ENCODE measurements around the gene ADAMTS5.
A peak's percentile ranks its signal among the peaks of the same experiment; 100 is the strongest.

The ADAMTS5 gene

DNA sequence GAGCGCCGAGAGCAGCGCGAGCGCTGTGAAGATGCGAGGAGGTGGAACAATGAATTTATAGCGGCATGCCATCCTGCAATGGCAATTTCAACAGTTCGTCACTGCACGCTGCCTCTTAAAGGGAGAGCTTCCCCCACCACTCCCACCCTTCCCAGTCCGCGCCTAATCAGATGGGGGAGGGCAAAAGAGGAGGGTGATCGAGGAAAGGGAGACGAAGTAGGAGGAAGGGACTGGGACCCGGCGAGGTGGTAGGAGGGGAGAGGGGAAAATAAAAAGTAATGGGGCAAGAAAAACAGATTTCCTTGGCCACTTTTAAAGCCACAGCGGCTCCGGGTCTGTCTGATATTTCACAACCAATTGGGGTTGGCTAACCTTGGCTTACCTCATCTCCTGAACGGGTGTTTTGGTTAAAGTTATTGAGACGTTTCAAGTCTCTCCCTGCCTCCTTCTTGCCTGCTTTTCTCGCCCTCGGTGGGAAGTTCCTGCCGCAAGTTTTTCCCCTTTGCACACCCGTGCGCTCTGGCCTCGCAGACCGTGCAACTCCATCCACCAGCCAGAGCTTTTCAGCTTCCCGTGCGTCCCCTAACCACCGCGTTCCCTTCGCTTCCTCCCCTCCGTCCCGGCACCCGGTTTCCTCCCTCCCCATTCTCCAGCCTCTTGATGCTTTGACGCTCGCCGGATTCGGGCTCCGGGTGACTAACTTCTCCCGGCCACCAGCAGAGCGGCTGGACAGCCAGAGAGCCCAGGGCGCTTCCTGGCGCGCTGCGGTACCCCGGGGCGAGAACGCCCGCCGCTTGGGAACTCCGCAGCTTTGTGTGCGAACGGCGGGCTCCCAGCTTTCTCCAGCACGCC lies at the start of gene ADAMTS5:
ADAMTS5 (minus strand) TSS at position 27 of the 852 bp plus-strand sequence. CDS start 697 bp downstream, outside the sequence.
- no peaks in the 10 kb centered on the region for H3K36me3 ChIP-seq (ENCODE audit: control insufficient read depth, insufficient read depth, low read length, severe bottlenecking)
- peak within 1 kb of the TSS; percentile 96 for H3K4me3 ChIP-seq (ENCODE audit: low read length)
- peak within 1 kb of the TSS; percentile 97 for H3K9ac ChIP-seq (ENCODE audit: low read length)
- peaks cover 14% of the 10 kb centered on the region for H3K4me1 ChIP-seq (ENCODE audit: control insufficient read depth, insufficient read depth, low read length)
- DNase-seq (ENCODE audit: low read depth) = peak; percentile 79
- no peaks in the 10 kb centered on the region for H3K9me3 ChIP-seq (ENCODE audit: control insufficient read depth, low read length)
- no peaks in the 10 kb centered on the region for H3K27me3 ChIP-seq (replicated peaks; ENCODE audit: control insufficient read depth, insufficient read depth, low read length)

DNA sequence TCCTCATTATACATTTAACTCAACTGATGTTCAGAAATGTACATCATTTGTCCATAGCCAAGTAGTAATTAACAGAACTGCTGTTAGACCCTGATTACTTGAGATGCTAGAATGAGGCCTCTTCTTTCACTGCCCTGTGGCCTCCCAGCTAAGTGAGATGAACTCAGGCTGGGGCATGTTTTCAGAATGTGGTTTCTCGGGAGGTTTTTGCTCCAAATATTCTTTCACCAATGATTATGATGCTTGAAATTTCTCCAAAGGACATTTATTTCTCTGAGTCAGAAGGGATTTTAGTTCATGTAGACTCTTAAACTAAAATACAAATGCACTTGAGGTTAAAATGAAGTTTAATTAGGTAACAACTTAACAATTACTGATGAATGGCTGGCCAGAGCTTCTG lies 34.6 kb upstream of the ADAMTS5 start:
- Histone ChIP-seq H3K27me3 (replicated peaks; ENCODE audit: control insufficient read depth, insufficient read depth, low read length) (no peaks in the 10 kb centered on the region), H3K36me3 (ENCODE audit: control insufficient read depth, insufficient read depth, low read length, severe bottlenecking) (no peaks in the 10 kb centered on the region), H3K4me3 (ENCODE audit: low read length) (no peak overlapping the region), H3K4me1 (ENCODE audit: control insufficient read depth, insufficient read depth, low read length) (peaks cover 2% of the 10 kb centered on the region), H3K9me3 (ENCODE audit: control insufficient read depth, low read length) (no peaks in the 10 kb centered on the region), H3K9ac (ENCODE audit: low read length) (no peak overlapping the region)
- DNase-seq (ENCODE audit: low read depth) = no peak

DNA sequence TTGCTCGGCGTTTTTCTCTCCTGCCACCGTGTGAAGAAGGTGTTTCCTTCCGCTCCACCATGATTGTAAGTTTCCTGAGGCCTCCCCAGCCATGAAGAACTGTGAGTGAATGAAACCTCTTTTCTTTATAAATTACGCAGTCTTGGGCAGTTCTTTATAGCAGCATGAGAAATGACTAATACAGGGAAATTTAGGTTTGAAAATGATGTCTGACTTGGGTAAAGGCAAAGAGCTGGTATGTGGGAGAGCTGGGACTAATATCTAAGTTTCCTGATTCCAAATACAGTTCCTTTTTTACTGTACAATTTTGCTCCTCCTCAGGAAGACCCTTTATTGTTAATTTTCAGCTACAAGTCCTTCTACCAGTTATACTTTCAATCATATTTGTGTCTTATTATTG lies 16.7 kb upstream of the ADAMTS5 start:
- Histone ChIP-seq H3K36me3 (ENCODE audit: control insufficient read depth, insufficient read depth, low read length, severe bottlenecking) (no peaks in the 10 kb centered on the region), H3K4me1 (ENCODE audit: control insufficient read depth, insufficient read depth, low read length) (no peaks in the 10 kb centered on the region), H3K9ac (ENCODE audit: low read length) (no peak overlapping the region), H3K4me3 (ENCODE audit: low read length) (no peak overlapping the region), H3K27me3 (replicated peaks; ENCODE audit: control insufficient read depth, insufficient read depth, low read length) (no peaks in the 10 kb centered on the region), H3K9me3 (ENCODE audit: control insufficient read depth, low read length) (peaks cover 25% of the 10 kb centered on the region)
- DNase-seq (ENCODE audit: low read depth) = no peak

DNA sequence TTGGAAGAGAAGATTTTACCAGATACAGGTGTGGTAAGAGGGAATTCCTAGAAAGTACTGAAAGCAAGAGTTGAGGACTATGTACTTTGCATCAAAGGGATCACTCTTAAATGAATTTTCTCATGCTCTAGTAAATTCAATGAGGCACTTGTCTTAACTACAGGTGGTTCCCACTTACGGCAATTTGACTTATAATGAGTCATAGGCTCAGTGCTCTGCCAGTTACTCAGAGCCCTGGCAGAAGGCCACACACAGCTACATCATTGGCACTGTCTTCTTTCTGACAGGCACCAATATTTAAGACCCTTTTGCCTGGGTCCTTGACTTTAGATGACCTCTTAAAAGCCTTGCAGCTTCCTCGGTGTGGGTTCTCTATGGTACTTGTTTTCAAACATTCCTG lies 15.9 kb upstream of the ADAMTS5 start:
- Histone ChIP-seq H3K27me3 (replicated peaks; ENCODE audit: control insufficient read depth, insufficient read depth, low read length) (no peaks in the 10 kb centered on the region), H3K4me1 (ENCODE audit: control insufficient read depth, insufficient read depth, low read length) (no peaks in the 10 kb centered on the region), H3K36me3 (ENCODE audit: control insufficient read depth, insufficient read depth, low read length, severe bottlenecking) (no peaks in the 10 kb centered on the region), H3K4me3 (ENCODE audit: low read length) (no peak overlapping the region), H3K9me3 (ENCODE audit: control insufficient read depth, low read length) (peaks cover 17% of the 10 kb centered on the region), H3K9ac (ENCODE audit: low read length) (no peak overlapping the region)
- peak; percentile 23 for DNase-seq (ENCODE audit: low read depth)

DNA sequence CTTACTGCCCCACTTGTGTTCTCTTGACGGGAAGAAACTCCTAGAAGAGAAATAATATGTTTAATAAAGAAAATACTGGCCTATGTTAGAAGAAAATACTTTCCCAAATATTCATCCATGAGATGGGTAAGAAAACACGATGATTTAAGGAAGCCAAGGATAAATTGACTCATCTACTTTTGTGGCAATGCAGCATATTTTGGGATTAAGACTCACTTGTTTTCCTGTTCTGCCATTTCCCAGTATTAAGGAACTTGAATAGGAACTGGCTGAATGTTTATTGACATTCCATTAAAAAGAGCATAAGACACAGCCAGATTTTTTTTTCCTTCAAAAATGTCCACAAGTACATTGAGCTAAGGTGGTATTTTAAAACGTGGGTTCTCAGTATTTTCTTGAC lies 10.9 kb upstream of the ADAMTS5 start:
- no peak overlapping the region for H3K4me3 ChIP-seq (ENCODE audit: low read length)
- DNase-seq (ENCODE audit: low read depth) = peak; percentile 15
- no peaks in the 10 kb centered on the region for H3K27me3 ChIP-seq (replicated peaks; ENCODE audit: control insufficient read depth, insufficient read depth, low read length)
- H3K9me3 ChIP-seq (ENCODE audit: control insufficient read depth, low read length) = peaks cover 13% of the 10 kb centered on the region
- no peak overlapping the region for H3K9ac ChIP-seq (ENCODE audit: low read length)
- H3K36me3 ChIP-seq (ENCODE audit: control insufficient read depth, insufficient read depth, low read length, severe bottlenecking) = no peaks in the 10 kb centered on the region
- H3K4me1 ChIP-seq (ENCODE audit: control insufficient read depth, insufficient read depth, low read length) = no peaks in the 10 kb centered on the region

DNA sequence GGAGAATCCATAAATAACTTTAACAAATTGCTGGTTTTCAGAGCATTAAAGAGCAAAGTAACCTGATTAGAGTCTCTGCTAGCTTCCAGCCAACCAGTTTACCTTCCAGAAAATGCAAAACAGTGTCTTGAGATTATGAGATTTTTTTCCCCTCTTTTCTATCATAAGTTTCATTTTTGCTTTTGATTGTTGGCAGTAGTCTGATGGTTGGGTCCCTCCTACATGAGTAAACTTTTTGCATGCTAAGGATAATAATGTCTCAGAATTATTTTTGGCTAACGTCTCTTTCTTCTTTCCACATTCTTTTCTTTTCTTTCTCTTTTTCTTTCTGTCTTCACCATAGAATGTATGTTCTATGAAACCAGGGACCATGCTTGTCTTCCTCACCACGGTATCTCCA lies 6.3 kb upstream of the ADAMTS5 start:
- H3K4me3 ChIP-seq (ENCODE audit: low read length) = peak overlapping the region; percentile 26
- H3K9me3 ChIP-seq (ENCODE audit: control insufficient read depth, low read length) = no peaks in the 10 kb centered on the region
- H3K36me3 ChIP-seq (ENCODE audit: control insufficient read depth, insufficient read depth, low read length, severe bottlenecking) = no peaks in the 10 kb centered on the region
- no peaks in the 10 kb centered on the region for H3K27me3 ChIP-seq (replicated peaks; ENCODE audit: control insufficient read depth, insufficient read depth, low read length)
- no peak overlapping the region for H3K9ac ChIP-seq (ENCODE audit: low read length)
- H3K4me1 ChIP-seq (ENCODE audit: control insufficient read depth, insufficient read depth, low read length) = peaks cover 1% of the 10 kb centered on the region
- DNase-seq (ENCODE audit: low read depth) = peak; percentile 11

DNA sequence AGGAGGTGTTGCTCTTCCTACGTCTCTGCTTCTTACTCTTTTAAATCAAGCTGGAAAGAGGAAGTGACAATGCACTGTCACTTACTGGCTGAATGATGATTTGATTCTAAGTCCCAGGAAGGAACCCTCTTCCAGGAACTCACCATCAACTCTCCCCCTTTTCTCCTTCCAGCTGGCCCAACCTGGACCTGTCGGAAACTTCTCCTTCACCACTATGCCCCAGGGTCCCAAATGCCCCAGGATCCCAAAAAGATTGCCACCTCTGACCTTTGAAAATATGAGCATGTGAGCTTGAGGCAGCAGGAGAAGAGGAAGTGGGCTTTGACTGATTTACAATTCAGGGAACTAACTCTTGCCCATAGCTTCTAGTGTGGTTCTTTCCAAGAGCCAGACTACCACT lies 5.3 kb upstream of the ADAMTS5 start:
- no peaks in the 10 kb centered on the region for H3K36me3 ChIP-seq (ENCODE audit: control insufficient read depth, insufficient read depth, low read length, severe bottlenecking)
- H3K4me3 ChIP-seq (ENCODE audit: low read length) = no peak overlapping the region
- no peak overlapping the region for H3K9ac ChIP-seq (ENCODE audit: low read length)
- DNase-seq (ENCODE audit: low read depth) = no peak
- no peaks in the 10 kb centered on the region for H3K9me3 ChIP-seq (ENCODE audit: control insufficient read depth, low read length)
- H3K27me3 ChIP-seq (replicated peaks; ENCODE audit: control insufficient read depth, insufficient read depth, low read length) = no peaks in the 10 kb centered on the region
- peaks cover 6% of the 10 kb centered on the region for H3K4me1 ChIP-seq (ENCODE audit: control insufficient read depth, insufficient read depth, low read length)

DNA sequence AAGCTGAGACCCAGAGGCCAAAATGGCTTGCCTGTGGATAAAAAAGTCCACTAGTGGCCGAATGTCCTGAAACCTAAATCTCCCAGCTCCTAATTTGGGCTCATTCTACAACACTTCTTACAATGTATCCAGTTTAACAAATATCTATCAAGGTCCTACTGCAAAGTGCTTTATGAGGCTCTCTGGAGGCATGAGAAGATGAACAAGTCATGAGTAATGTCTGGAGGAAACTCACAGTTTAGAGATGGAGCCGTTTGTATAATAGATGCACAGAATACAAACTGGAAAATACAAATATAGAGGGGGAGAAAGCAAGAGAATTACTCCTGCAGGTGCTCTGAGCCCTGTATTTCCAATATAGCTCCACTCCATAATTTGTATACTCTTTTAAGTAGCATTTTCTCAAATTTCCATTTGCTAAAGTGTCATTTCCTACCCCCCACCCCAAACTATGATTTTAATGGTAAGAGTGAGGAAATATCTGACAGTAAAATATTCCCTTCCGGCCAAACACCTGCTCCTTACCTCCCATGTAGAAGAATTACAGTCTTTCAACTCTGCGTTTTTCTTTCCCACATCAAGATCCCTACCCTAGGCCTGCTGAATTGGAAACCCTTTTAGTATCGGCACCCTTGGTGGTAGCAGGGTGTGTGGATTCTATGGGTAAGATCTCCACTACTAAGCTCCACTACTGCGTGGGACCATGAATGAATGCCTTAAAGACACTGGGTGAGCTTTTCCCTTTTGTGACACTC lies 3.3 kb upstream of the ADAMTS5 start:
- Histone ChIP-seq H3K4me1 (ENCODE audit: control insufficient read depth, insufficient read depth, low read length) (peaks cover 6% of the 10 kb centered on the region), H3K9ac (ENCODE audit: low read length) (no peak overlapping the region), H3K36me3 (ENCODE audit: control insufficient read depth, insufficient read depth, low read length, severe bottlenecking) (no peaks in the 10 kb centered on the region), H3K4me3 (ENCODE audit: low read length) (no peak overlapping the region), H3K27me3 (replicated peaks; ENCODE audit: control insufficient read depth, insufficient read depth, low read length) (no peaks in the 10 kb centered on the region), H3K9me3 (ENCODE audit: control insufficient read depth, low read length) (no peaks in the 10 kb centered on the region)
- DNase-seq (ENCODE audit: low read depth) = no peak

DNA sequence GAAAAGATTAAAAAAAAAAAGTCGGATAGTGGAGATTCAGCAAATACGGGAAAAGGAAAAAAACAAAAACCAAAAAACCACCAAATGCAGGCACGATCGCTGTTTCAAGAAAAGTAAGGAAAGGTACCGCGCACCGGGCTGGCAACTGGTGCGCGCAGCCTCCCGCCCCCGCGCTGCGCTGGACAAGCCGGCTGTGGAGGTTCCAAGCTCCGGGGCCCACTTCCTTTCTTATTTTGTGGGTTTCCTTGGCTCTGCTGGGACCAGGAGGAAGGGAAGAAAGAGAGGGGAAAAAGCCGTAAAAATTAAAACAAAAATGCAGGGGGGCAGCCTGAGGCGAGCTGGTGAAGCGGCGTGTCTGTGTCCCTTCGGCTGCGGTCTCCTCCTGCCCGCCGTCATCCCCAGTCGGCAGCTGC lies 233 bp downstream of the ADAMTS5 start:
- peak overlapping the region; percentile 96 for H3K4me3 ChIP-seq (ENCODE audit: low read length)
- no peaks in the 10 kb centered on the region for H3K9me3 ChIP-seq (ENCODE audit: control insufficient read depth, low read length)
- no peaks in the 10 kb centered on the region for H3K27me3 ChIP-seq (replicated peaks; ENCODE audit: control insufficient read depth, insufficient read depth, low read length)
- peak overlapping the region; percentile 97 for H3K9ac ChIP-seq (ENCODE audit: low read length)
- H3K4me1 ChIP-seq (ENCODE audit: control insufficient read depth, insufficient read depth, low read length) = peaks cover 21% of the 10 kb centered on the region
- DNase-seq (ENCODE audit: low read depth) = peak; percentile 64
- no peaks in the 10 kb centered on the region for H3K36me3 ChIP-seq (ENCODE audit: control insufficient read depth, insufficient read depth, low read length, severe bottlenecking)

DNA sequence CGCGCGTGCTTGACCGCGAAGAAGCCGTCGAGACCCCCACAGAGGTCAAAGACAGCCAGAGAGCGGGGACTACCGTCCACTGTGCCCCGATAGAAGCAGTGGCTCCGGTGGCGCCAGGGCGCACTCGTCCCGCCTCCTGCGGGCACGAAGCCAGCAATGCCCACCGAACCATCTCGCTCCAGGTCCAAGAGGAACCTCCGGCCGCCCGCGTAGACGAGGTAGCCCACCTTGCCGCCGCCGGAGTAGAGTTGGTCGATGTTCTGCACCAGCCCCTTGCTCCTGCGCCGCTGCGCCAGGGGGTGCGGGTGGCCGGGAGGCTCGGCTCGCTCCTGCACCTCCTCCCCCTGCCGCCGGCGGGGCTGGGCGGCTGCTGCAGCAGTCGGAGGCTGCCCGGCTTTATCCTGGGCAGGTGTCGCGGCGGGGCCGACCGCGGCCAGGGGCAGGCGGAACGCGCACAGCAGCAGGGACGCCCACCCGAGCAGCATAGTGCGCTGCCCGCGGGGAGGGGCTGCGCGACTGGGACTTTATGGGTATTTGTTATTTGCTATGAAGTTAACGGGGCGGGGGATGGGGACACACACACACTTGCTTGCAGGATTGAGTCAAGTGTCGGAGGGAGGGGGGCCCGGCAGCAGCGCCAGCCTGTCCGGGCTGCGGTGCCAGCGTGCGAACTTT lies 844 bp downstream of the ADAMTS5 start:
- Histone ChIP-seq H3K9ac (ENCODE audit: low read length) (peak overlapping the region; percentile 97), H3K9me3 (ENCODE audit: control insufficient read depth, low read length) (no peaks in the 10 kb centered on the region), H3K27me3 (replicated peaks; ENCODE audit: control insufficient read depth, insufficient read depth, low read length) (no peaks in the 10 kb centered on the region), H3K36me3 (ENCODE audit: control insufficient read depth, insufficient read depth, low read length, severe bottlenecking) (peaks cover 4% of the 10 kb centered on the region), H3K4me1 (ENCODE audit: control insufficient read depth, insufficient read depth, low read length) (peaks cover 27% of the 10 kb centered on the region), H3K4me3 (ENCODE audit: low read length) (peak overlapping the region; percentile 96)
- DNase-seq (ENCODE audit: low read depth) = peak; percentile 50
